Memory B cell (primary cell): ENCODE results near the gene FAM221B.

Experiments
- ATAC-seq: fragments of 150-1000 bp; cut with Tn5 transposase; 2 replicates; pipeline ENCODE4 v1.10.0; 2021; ENCODE audit warnings: low read depth, mild to moderate bottlenecking, moderate library complexity
- DNase-seq, 2 donors: peaks; one replicate each; pipeline ENCODE4 v3.0.0; 2022; ENCODE audit warnings: low spot score in 2 of 2
- H3K27ac Mint-ChIP-seq: one replicate; pipeline ENCODE4 v1.8.0; 2022; ENCODE audit warnings: mild to moderate bottlenecking, moderate library complexity, mixed read lengths
- H3K27me3 Mint-ChIP-seq: one replicate; pipeline ENCODE4 v1.8.0; 2022; ENCODE audit warnings: mixed read lengths
- H3K36me3 Mint-ChIP-seq: one replicate; pipeline ENCODE4 v1.8.0; 2022; ENCODE audit warnings: mild to moderate bottlenecking, mixed read lengths
- H3K4me1 Mint-ChIP-seq: one replicate; pipeline ENCODE4 v1.8.0; 2022; ENCODE audit warnings: mixed read lengths
- H3K4me3 Mint-ChIP-seq: one replicate; pipeline ENCODE4 v1.8.0; 2022; ENCODE audit warnings: mild to moderate bottlenecking, moderate library complexity, mixed read lengths
- H3K9me3 Mint-ChIP-seq: one replicate; pipeline ENCODE4 v1.8.0; 2022; ENCODE audit warnings: mixed read lengths

Gene FAM221B

GRCh38 chr9:35840881-35841644 is 12.5 kb upstream of the FAM221B start:
- DNase-seq, result no peak
- ATAC-seq, result no peak
- Mint-ChIP-seq H3K9me3 (no peaks in the 10 kb centered on the region), H3K27ac (no peak overlapping the region), H3K4me1 (peaks cover 34% of the 10 kb centered on the region), H3K27me3 (no peaks in the 10 kb centered on the region), H3K36me3 (no peaks in the 10 kb centered on the region), H3K4me3 (no peak overlapping the region)

- Mint-ChIP-seq H3K36me3 (no peaks in the 10 kb centered on the region), H3K27me3 (no peaks in the 10 kb centered on the region), H3K9me3 (no peaks in the 10 kb centered on the region), H3K4me1 (peaks cover 27% of the 10 kb centered on the region), H3K27ac (no peak overlapping the region), H3K4me3 (no peak overlapping the region)
- DNase-seq, result no peak
- ATAC-seq, result peak; percentile 42
Observed at GRCh38 chr9:35839926-35840325, 11.4 kb upstream of the FAM221B start.

- no peaks in the 10 kb centered on the region for H3K27me3 Mint-ChIP-seq
- DNase-seq, result no peak
- no peaks in the 10 kb centered on the region for H3K9me3 Mint-ChIP-seq
- H3K4me1 Mint-ChIP-seq, result peaks cover 37% of the 10 kb centered on the region
- H3K4me3 Mint-ChIP-seq, result no peak overlapping the region
- H3K36me3 Mint-ChIP-seq, result no peaks in the 10 kb centered on the region
- ATAC-seq, result no peak
- H3K27ac Mint-ChIP-seq, result no peak overlapping the region
Observed at GRCh38 chr9:35836595-35836994, 8.1 kb upstream of the FAM221B start.

GRCh38 chr9:35835766-35836165 is 7.2 kb upstream of the FAM221B start:
- no peak overlapping the region for H3K27ac Mint-ChIP-seq
- H3K27me3 Mint-ChIP-seq, result no peaks in the 10 kb centered on the region
- H3K4me3 Mint-ChIP-seq, result no peak overlapping the region
- DNase-seq (no peak), ATAC-seq (no peak)
- H3K36me3 Mint-ChIP-seq, result no peaks in the 10 kb centered on the region
- peaks cover 41% of the 10 kb centered on the region for H3K4me1 Mint-ChIP-seq
- H3K9me3 Mint-ChIP-seq, result no peaks in the 10 kb centered on the region

- Mint-ChIP-seq H3K4me1 (peaks cover 40% of the 10 kb centered on the region), H3K27ac (no peak overlapping the region), H3K4me3 (no peak overlapping the region), H3K36me3 (no peaks in the 10 kb centered on the region), H3K27me3 (no peaks in the 10 kb centered on the region), H3K9me3 (no peaks in the 10 kb centered on the region)
- no peak for ATAC-seq
- no peak for DNase-seq
Observed at GRCh38 chr9:35835216-35835632, 6.7 kb upstream of the FAM221B start.

GRCh38 chr9:35834260-35835215 is 6.0 kb upstream of the FAM221B start:
- ATAC-seq (no peak), DNase-seq (no peak)
- peak overlapping the region; percentile 76 for H3K27ac Mint-ChIP-seq
- H3K4me3 Mint-ChIP-seq, result peak overlapping the region; percentile 22
- peaks cover 42% of the 10 kb centered on the region for H3K4me1 Mint-ChIP-seq
- H3K36me3 Mint-ChIP-seq, result no peaks in the 10 kb centered on the region
- no peaks in the 10 kb centered on the region for H3K9me3 Mint-ChIP-seq
- H3K27me3 Mint-ChIP-seq, result no peaks in the 10 kb centered on the region

GRCh38 chr9:35832814-35833213 is 4.3 kb upstream of the FAM221B start:
- Mint-ChIP-seq H3K4me3 (no peak overlapping the region), H3K36me3 (no peaks in the 10 kb centered on the region), H3K4me1 (peaks cover 51% of the 10 kb centered on the region), H3K27me3 (no peaks in the 10 kb centered on the region), H3K9me3 (no peaks in the 10 kb centered on the region), H3K27ac (peak overlapping the region; percentile 76)
- DNase-seq (no peak), ATAC-seq (no peak)

- H3K4me1 Mint-ChIP-seq, result peaks cover 56% of the 10 kb centered on the region
- H3K36me3 Mint-ChIP-seq, result no peaks in the 10 kb centered on the region
- no peak overlapping the region for H3K27ac Mint-ChIP-seq
- ATAC-seq (no peak), DNase-seq (no peak)
- H3K27me3 Mint-ChIP-seq, result peaks cover 2% of the 10 kb centered on the region
- no peaks in the 10 kb centered on the region for H3K9me3 Mint-ChIP-seq
- no peak overlapping the region for H3K4me3 Mint-ChIP-seq
Observed at GRCh38 chr9:35831040-35831439, 2.5 kb upstream of the FAM221B start.

GRCh38 chr9:35829764-35830096 is 1.2 kb upstream of the FAM221B start:
- no peak for DNase-seq
- ATAC-seq, result no peak
- Mint-ChIP-seq H3K4me3 (peak overlapping the region; percentile 93), H3K9me3 (no peaks in the 10 kb centered on the region), H3K27ac (peak overlapping the region; percentile 90), H3K4me1 (peaks cover 52% of the 10 kb centered on the region), H3K27me3 (peaks cover 2% of the 10 kb centered on the region), H3K36me3 (no peaks in the 10 kb centered on the region)

GRCh38 chr9:35829084-35829763 is 692 bp upstream of the FAM221B start, which contains the start of gene TMEM8B:
TMEM8B (plus strand) TSS chr9:35829228; CDS start chr9:35829448, 220 bp downstream.
- peaks cover 47% of the 10 kb centered on the region for H3K4me1 Mint-ChIP-seq
- H3K4me3 Mint-ChIP-seq, result peak within 1 kb of the TSS; percentile 93
- H3K9me3 Mint-ChIP-seq, result no peaks in the 10 kb centered on the region
- ATAC-seq (peak; percentile 85), DNase-seq (peak; percentile 80 to 87)
- H3K27me3 Mint-ChIP-seq, result peaks cover 2% of the 10 kb centered on the region
- no peaks in the 10 kb centered on the region for H3K36me3 Mint-ChIP-seq
- H3K27ac Mint-ChIP-seq, result peak within 1 kb of the TSS; percentile 90

GRCh38 chr9:35827486-35827885 is 1.0 kb downstream of the FAM221B start:
- Mint-ChIP-seq H3K4me1 (peaks cover 35% of the 10 kb centered on the region), H3K27me3 (peaks cover 2% of the 10 kb centered on the region), H3K27ac (peak overlapping the region; percentile 66), H3K36me3 (no peaks in the 10 kb centered on the region), H3K9me3 (no peaks in the 10 kb centered on the region), H3K4me3 (peak overlapping the region; percentile 90)
- no peak for ATAC-seq
- no peak for DNase-seq

- H3K9me3 Mint-ChIP-seq, result no peaks in the 10 kb centered on the region
- peaks cover 2% of the 10 kb centered on the region for H3K27me3 Mint-ChIP-seq
- H3K4me3 Mint-ChIP-seq, result peak overlapping the region; percentile 19
- H3K36me3 Mint-ChIP-seq, result no peaks in the 10 kb centered on the region
- H3K4me1 Mint-ChIP-seq, result peaks cover 29% of the 10 kb centered on the region
- peak; percentile 46 for ATAC-seq
- peak; percentile 50 to 53 for DNase-seq
- H3K27ac Mint-ChIP-seq, result no peak overlapping the region
Observed at GRCh38 chr9:35826071-35826701, 2.3 kb downstream of the FAM221B start.

GRCh38 chr9:35822926-35823325 is 5.6 kb downstream of the FAM221B start:
- no peaks in the 10 kb centered on the region for H3K36me3 Mint-ChIP-seq

More at GRCh38 chr9:35822926-35823325, 5.6 kb downstream of the FAM221B start:
- H3K27me3 Mint-ChIP-seq, result peaks cover 2% of the 10 kb centered on the region
- peaks cover 7% of the 10 kb centered on the region for H3K4me1 Mint-ChIP-seq
- no peak for ATAC-seq
- DNase-seq, result no peak
- no peak overlapping the region for H3K27ac Mint-ChIP-seq
- H3K9me3 Mint-ChIP-seq, result no peaks in the 10 kb centered on the region
- no peak overlapping the region for H3K4me3 Mint-ChIP-seq
